Parathyroid adenoma (tissue), 2 donors: ENCODE results near the gene GRM8.

Source experiments
- H2AFZ ChIP-seq: fragments of 300-600 bp; sonication (generic); one replicate; pipeline ENCODE4 v1.7.0; 2017; ENCODE audit warnings: antibody characterized with exemption, mild to moderate bottlenecking
- H3K27ac ChIP-seq: fragments of 300-600 bp; sonication (generic); one replicate; pipeline ENCODE4 v1.7.0; 2017
- H3K27me3 ChIP-seq: fragments of 300-600 bp; sonication (generic); one replicate; pipeline ENCODE4 v1.7.0; 2017; ENCODE audit warnings: low read length; ENCODE audit not compliant: control insufficient read depth, insufficient read depth
- H3K36me3 ChIP-seq: fragments of 300-600 bp; sonication (generic); one replicate; pipeline ENCODE4 v1.7.0; 2017; ENCODE audit warnings: low read length; ENCODE audit not compliant: control insufficient read depth, insufficient read depth
- H3K4me1 ChIP-seq: fragments of 300-600 bp; sonication (generic); one replicate; pipeline ENCODE4 v1.7.0; 2017; ENCODE audit warnings: control low read depth
- H3K4me2 ChIP-seq: fragments of 300-600 bp; sonication (generic); one replicate; pipeline ENCODE4 v1.7.0; 2017; ENCODE audit warnings: low read length
- H3K4me3 ChIP-seq: fragments of 300-600 bp; sonication (generic); one replicate; pipeline ENCODE4 v1.7.0; 2017; ENCODE audit warnings: low read depth, low read length
- H3K79me2 ChIP-seq: fragments of 300-600 bp; sonication (generic); one replicate; pipeline ENCODE4 v1.7.0; 2017; ENCODE audit warnings: control low read depth
- H3K9ac ChIP-seq: fragments of 300-600 bp; sonication (generic); one replicate; pipeline ENCODE4 v1.7.0; 2017; ENCODE audit warnings: mild to moderate bottlenecking
- H3K9me3 ChIP-seq: fragments of 300-600 bp; sonication (generic); one replicate; pipeline ENCODE4 v1.7.0; 2017; ENCODE audit warnings: low read length; ENCODE audit not compliant: control insufficient read depth
- TF ChIP-seq, protein P1 (sequence below): fragments of 300-600 bp; sonication (generic); IDR thresholded peaks from one replicate; pipeline ENCODE4 v1.7.0; 2017; ENCODE audit warnings: antibody characterized with exemption, mild to moderate bottlenecking
- donor health status: primary hyperparathyroidism.

Gene GRM8

DNA sequence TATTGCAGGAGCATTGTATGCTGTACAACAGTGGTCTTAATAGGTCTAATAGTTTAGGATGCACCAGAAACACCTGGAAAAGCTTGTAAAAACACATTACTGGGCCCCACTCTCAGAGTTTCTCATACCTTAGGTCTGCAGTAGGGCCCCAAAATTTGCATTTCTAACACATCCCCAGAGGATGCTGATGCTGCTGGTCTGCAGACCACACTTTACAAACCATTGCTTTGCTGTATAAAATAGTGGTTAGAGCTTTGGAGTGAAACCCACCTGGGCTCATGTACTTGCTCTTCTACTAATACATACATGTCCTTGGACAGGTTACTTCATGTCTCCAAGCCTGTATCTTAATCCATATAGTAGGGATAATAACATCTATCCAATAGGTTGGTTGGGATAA lies 279.7 kb downstream of the GRM8 start:
- H3K4me3 ChIP-seq = no peak overlapping the region
- H3K9ac ChIP-seq = no peak overlapping the region
- H3K36me3 ChIP-seq = no peaks in the 10 kb centered on the region
- no peaks in the 10 kb centered on the region for H3K79me2 ChIP-seq
- TF ChIP-seq, protein P1, sequence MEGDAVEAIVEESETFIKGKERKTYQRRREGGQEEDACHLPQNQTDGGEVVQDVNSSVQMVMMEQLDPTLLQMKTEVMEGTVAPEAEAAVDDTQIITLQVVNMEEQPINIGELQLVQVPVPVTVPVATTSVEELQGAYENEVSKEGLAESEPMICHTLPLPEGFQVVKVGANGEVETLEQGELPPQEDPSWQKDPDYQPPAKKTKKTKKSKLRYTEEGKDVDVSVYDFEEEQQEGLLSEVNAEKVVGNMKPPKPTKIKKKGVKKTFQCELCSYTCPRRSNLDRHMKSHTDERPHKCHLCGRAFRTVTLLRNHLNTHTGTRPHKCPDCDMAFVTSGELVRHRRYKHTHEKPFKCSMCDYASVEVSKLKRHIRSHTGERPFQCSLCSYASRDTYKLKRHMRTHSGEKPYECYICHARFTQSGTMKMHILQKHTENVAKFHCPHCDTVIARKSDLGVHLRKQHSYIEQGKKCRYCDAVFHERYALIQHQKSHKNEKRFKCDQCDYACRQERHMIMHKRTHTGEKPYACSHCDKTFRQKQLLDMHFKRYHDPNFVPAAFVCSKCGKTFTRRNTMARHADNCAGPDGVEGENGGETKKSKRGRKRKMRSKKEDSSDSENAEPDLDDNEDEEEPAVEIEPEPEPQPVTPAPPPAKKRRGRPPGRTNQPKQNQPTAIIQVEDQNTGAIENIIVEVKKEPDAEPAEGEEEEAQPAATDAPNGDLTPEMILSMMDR = no peak
- H3K9me3 ChIP-seq = no peaks in the 10 kb centered on the region
- H3K27me3 ChIP-seq = no peaks in the 10 kb centered on the region
- no peak overlapping the region for H3K27ac ChIP-seq
- H3K4me2 ChIP-seq = no peak overlapping the region
- H2AFZ ChIP-seq = no peak overlapping the region
- no peaks in the 10 kb centered on the region for H3K4me1 ChIP-seq

DNA sequence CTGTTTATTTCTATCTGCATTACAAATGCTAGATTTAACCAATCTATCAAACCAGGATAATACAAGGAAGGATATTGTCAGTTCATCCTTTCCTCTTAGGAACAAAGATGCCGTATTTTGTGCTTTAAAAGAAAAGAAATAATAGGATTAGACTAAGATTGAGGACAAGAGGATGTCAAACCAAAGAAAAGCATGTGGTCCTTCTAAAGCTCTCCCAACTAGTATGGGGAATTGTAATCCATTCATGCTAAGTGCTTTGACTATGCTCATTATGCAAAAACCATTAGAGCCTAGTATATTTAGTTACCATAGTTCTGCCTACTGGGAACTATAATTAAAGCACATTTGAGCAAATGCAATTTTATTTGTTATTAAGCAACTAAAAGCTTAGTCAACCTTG lies 280.2 kb downstream of the GRM8 start:
- no peaks in the 10 kb centered on the region for H3K9me3 ChIP-seq
- H3K4me2 ChIP-seq = no peak overlapping the region
- H3K4me3 ChIP-seq = no peak overlapping the region
- H3K4me1 ChIP-seq = no peaks in the 10 kb centered on the region
- no peaks in the 10 kb centered on the region for H3K79me2 ChIP-seq
- TF ChIP-seq, protein P1 = no peak
- H3K27me3 ChIP-seq = no peaks in the 10 kb centered on the region
- no peaks in the 10 kb centered on the region for H3K36me3 ChIP-seq
- H2AFZ ChIP-seq = no peak overlapping the region
- H3K27ac ChIP-seq = no peak overlapping the region
- no peak overlapping the region for H3K9ac ChIP-seq

DNA sequence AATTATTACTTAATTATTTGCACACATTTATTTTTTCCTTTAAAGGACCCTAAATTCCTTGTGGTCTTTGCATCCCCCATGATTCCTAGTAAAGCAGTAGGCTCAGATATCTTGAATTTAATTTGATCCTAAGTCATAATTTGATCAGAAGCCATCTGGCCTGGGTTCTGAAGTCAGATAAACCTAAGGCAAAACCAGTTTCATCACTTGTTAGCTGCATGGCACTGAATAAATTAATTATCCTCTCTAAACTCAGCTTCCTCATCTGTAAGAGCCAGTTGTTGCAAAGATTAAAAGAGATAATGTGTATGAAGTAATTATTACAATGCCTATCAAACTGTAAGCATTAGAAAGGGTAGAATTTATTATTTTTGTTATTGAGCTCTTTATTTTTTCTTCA lies 293.1 kb downstream of the GRM8 start:
- Histone ChIP-seq H3K36me3 (no peaks in the 10 kb centered on the region), H3K9me3 (no peaks in the 10 kb centered on the region), H2AFZ (no peak overlapping the region), H3K9ac (no peak overlapping the region), H3K27ac (no peak overlapping the region), H3K79me2 (no peaks in the 10 kb centered on the region), H3K27me3 (no peaks in the 10 kb centered on the region), H3K4me1 (no peaks in the 10 kb centered on the region), H3K4me2 (no peak overlapping the region), H3K4me3 (no peak overlapping the region)
- TF ChIP-seq, protein P1 = no peak

DNA sequence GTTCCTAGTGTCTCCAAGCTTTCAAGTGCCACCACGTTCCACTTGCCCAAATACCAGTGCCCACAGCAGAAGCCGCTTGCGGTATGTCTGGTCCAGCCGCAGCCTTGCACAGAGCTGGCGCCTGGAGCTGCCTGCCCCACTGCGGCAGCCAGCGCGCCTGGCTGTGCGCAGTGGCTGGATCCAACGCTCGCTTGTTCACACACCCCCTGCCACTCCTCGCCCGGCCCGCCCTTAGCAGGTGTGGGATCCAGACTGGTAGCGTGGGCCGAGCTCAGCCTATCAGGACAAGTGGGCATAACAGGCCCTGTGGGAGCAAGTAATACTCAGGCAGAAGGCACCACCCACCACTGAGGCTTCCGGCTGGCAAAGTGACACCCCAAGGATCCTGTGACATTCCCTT lies 294.4 kb downstream of the GRM8 start:
- H3K27ac ChIP-seq = no peak overlapping the region
- no peaks in the 10 kb centered on the region for H3K4me1 ChIP-seq
- H3K36me3 ChIP-seq = no peaks in the 10 kb centered on the region
- no peaks in the 10 kb centered on the region for H3K27me3 ChIP-seq
- H3K9ac ChIP-seq = no peak overlapping the region
- no peaks in the 10 kb centered on the region for H3K79me2 ChIP-seq
- no peak overlapping the region for H2AFZ ChIP-seq
- no peak overlapping the region for H3K4me3 ChIP-seq
- TF ChIP-seq, protein P1 = no peak
- H3K4me2 ChIP-seq = no peak overlapping the region
- no peaks in the 10 kb centered on the region for H3K9me3 ChIP-seq

DNA sequence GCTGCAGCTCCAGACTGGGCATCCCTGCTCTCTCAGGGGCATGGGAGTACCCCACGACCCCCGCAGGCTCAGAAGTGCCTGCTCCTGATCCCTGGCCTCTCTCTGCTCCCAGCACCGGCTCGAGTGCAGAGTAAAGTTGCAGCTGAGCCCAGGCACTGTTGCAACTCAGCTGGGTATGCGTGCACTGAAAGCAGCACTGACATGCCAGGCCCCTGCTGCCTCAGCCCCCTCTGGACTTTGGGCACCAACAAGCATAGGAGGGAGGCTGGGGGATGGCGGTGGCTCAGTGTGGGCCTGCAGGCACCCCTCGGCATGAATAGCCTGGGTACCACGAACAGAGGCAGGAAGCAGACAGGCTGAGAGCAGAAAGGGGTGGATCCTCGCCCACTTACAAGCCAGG lies 295.3 kb downstream of the GRM8 start:
- Histone ChIP-seq H3K9ac (no peak overlapping the region), H3K36me3 (no peaks in the 10 kb centered on the region)
- TF ChIP-seq, protein P1 = no peak

More for the DNA sequence above, 295.3 kb downstream of the GRM8 start:
- H3K27me3 ChIP-seq = no peaks in the 10 kb centered on the region
- H2AFZ ChIP-seq = no peak overlapping the region
- H3K9me3 ChIP-seq = no peaks in the 10 kb centered on the region
- no peaks in the 10 kb centered on the region for H3K79me2 ChIP-seq
- H3K4me2 ChIP-seq = no peak overlapping the region
- no peak overlapping the region for H3K27ac ChIP-seq
- no peaks in the 10 kb centered on the region for H3K4me1 ChIP-seq
- no peak overlapping the region for H3K4me3 ChIP-seq
